M059J (cell line): ENCODE data around the gene ASAH2. TPM values are rescaled to one million over a fixed set of nuclear protein-coding genes. Genes with fewer than 3 reads are reported as not detected.
"Not testable (repeated sequence)": the region's sequence is repeated elsewhere in the genome, so short reads cannot be mapped to it uniquely, and the experiment has no call there.

Experiments
- DNase-seq: peaks from one replicate; pipeline ENCODE4 v3.0.0-alpha.2; 2012; ENCODE audit warnings: low read depth
- total RNA-seq: library from RNA; depleted of rRNA; stranded (reverse); fragments of >200 nt; shearing (Covaris generic); gene quantifications from 2 replicates; pipeline ENCODE4 v1.2.3, GENCODE V29; 2014; rRNA removed

Gene ASAH2
- total RNA-seq: 1.9 and 6.5 TPM in 2 replicates

- DNase-seq: no peak
These were observed at the start of gene ASAH2 for GRCh38 chr10:50251394-50251793. TSS of gene ASAH2 (minus strand) at chr10:50251516. CDS start at chr10:50248610, 2,906 bp downstream.

- no peak for DNase-seq
These were observed 48.8 kb upstream of the ASAH2 start for GRCh38 chr10:50299948-50300669.

DNA sequence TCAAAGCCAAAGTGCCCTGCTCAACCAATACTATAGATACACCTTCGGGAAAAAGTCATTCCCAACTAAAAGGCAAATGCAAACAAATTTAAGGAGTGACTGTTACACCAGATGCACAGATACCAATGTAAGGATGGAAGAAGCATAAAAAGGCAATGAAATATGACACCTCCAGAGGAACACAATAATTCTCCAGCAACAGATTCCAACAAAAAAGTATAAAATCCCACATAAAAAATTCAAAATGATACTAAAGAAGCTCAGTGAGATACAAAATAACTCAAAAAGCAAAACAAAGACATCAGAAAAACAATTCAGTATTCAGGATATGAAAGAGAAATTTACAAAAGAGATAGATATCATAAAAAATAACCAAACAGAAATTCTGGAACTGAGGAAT is 44.1 kb upstream of the ASAH2 start:
- no peak for DNase-seq

- DNase-seq: no peak
These were observed 43.3 kb upstream of the ASAH2 start for GRCh38 chr10:50294582-50294981.

- DNase-seq: no peak
These were observed 42.4 kb upstream of the ASAH2 start for GRCh38 chr10:50293513-50294313.

DNA sequence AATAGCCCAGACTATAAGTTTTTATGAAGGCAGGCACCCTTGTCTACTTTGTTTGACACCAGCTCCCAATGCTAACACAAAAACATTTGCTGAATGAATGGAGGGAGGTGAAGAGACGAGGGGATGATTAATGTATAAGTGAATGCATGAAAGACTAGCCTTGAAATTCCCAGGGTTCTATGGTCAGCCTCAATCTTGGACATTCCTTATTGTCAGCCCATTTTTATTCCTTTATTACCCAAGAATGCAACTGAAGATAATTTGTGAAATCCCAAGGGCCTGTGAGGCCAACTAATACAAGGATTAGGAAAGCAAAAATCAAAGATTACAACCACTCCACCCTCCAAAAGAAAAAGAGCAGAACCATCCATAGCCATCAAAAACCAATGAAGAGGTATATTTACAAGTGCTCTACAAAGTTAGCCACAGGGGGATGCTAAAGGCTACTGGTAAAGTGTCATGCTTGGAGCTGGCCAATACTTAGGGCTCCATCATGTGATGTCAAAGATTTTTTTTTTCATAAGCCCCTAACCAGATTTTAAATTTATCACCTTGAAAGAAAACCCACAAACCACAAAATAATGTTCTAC is 40.0 kb upstream of the ASAH2 start:
- peak; percentile 22 for DNase-seq

GRCh38 chr10:50289196-50289595 is 37.9 kb upstream of the ASAH2 start:
- no peak for DNase-seq

GRCh38 chr10:50286996-50287803 is 35.9 kb upstream of the ASAH2 start:
- DNase-seq: no peak

DNA sequence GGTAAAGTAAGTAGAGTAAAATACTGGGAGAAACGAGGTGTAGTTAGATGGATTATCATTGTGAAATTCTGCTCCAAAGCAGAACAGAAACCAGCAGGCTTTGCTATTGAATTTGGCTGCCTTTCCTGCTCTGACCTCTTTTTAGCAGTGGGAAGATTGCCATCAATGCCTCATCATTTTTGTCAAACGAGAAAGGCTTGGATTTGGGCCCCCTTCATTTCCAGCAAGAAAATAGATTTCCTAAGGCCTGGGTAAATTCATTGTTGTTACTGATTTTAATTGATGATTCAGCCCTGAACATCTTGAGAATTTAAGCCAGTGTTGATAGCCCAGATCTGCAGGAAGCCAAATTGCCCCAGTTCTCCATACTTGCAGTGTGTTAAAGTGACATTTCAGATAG is 35.2 kb upstream of the ASAH2 start:
- DNase-seq: no peak

GRCh38 chr10:50281967-50282522 is 30.7 kb upstream of the ASAH2 start:
- DNase-seq: no peak

GRCh38 chr10:50281210-50281966 is 30.1 kb upstream of the ASAH2 start:
- no peak for DNase-seq

DNA sequence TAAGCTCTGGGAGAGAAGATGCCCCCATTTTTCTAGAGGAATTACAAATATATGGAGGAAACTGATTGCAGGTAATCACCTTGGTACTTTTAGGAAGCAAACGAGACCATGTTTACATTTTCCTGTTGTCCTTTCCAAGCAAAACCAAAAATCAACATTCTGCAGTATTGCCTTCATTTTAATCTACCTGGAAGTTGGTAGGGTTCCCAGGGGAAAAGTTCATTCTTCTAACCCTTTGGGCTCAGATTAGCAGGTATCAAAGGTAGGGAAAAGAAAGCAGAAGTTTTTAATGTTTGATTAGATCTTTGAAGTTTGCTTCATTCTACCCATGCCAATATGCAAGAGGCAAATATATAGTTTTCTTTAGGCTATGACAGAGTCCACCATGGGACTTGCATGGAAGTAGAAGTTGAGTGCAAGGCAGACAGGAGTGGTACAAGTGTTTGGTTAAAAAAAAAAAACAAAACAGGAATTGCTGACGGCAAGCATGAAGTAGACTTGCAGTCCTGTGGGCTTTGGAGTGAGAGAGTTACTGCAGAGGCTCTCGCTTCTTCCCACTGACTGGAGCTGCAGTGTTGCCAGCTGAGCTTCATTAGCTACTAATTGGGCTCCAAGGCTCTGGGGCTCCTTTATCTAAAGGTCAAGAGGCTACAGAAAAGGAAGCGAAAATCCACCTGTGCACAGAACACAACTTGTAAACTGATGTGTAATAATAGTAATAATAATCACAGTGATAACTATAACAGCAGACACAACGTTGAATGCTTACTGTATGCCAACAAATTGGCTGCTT is 28.9 kb upstream of the ASAH2 start:
- DNase-seq: no peak

GRCh38 chr10:50279489-50279888 is 28.2 kb upstream of the ASAH2 start:
- peak; percentile 36 for DNase-seq

DNA sequence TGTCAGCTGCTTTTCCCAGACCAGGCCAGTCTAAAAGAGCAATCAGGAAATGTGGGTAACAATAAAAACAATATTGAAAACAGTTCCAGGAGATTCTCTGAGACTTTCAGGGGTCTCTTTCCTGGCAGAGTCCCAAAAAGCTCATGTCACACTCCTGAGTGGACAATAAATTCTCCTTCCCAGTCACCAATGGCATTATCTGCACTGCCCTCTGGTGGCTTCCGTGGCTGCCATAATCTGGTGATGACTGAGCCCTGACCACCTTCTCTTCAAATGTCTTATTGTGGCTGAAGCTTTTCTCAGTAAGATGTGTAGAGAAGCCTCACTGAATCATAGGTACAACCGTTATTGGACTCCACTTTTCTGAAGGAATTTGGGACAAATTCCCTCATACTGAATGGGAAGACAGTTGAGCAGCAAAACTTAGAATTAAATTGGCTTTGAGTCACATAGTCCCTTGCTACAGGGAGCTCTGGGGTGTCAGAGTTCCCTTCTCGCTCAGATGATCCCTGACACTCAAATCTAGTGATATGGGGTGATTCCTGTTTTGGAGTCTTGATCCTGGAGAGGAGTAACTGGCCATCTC is 24.4 kb upstream of the ASAH2 start:
- peak; percentile 34 for DNase-seq

DNA sequence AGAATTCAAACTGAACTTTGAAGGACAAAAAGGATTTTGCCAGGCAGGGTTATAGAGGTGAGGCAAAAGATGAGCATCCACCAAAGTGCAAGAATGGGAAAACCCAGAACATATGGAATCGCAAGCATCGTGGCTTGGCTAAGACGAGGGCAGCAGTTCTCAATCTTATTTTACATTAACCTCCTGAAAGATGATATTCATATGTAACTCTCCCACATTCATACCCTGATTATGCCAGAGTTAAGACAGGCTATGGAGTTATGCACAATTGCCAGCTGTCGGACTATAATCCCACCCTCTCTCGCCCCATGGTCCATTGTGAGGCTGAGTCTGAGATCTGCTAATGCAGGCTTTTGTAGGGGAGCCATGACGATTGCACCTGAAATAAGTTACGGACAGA is 21.2 kb upstream of the ASAH2 start:
- DNase-seq: no peak

DNA sequence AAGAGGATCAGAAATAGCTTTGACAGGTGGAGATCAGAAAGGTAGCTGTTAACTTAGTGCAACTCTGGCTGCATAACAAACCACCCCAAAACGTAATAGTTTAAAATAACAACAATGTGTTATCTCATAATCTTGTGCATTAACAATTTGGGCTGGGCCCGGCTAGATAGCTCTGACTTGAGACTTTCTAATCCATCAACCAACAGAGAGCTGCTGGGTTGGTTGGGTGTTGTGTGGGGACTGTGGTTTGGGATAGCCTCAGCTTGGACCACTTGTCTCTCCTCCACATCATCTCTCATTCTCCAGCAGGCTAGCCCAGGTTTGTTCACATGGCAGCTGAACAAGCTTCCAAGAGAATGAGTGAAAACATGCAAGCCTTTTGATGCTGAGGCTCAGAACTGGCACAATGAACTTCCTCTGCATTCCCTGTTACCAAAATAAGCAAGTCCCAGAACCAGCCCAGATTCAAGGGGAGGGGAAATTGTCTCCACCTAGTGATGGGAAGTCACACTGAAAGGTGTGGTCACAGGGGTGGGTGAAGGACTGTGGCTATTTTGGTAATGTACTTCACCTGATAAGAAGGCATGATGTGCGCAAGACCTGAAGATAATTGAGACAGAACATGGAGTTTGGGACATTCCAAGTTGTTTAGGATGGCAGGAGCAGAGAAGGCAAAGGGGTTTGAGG is 20.4 kb upstream of the ASAH2 start:
- DNase-seq: no peak

DNA sequence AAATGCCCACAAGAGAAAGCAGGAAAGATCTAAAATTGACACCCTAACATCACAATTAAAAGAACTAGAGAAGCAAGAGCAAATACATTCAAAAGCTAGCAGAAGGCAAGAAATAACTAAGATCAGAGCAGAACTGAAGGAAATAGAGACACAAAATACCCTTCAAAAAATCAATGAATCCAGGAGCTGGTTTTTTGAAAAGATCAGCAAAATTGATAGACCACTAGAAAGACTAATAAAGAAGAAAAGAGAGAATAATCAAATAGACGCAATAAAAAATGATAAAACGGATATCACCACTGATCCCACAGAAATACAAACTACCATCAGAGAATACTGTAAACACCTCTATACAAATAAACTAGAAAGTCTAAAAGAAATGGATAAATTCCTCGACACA is 16.6 kb upstream of the ASAH2 start:
- not testable (repeated sequence) for DNase-seq

DNA sequence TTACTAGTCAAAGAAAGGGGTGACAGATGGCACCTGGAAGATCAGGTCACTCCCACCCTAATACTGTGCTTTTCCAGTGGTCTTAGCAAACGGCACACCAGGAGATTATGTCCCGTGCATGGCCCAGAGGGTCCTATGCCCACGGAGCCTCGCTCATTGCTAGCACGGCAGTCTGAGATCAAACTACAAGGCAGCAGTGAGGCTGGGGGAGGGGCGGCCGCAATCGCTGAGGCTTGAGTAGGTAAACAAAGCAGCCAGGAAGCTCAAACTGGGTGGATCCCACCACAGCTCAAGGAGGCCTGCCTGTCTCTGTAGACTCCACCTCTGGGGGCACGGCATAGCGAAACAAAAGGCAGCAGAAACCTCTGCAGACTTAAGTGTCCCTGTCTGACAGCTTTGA is 11.3 kb upstream of the ASAH2 start:
- not testable (repeated sequence) for DNase-seq

DNA sequence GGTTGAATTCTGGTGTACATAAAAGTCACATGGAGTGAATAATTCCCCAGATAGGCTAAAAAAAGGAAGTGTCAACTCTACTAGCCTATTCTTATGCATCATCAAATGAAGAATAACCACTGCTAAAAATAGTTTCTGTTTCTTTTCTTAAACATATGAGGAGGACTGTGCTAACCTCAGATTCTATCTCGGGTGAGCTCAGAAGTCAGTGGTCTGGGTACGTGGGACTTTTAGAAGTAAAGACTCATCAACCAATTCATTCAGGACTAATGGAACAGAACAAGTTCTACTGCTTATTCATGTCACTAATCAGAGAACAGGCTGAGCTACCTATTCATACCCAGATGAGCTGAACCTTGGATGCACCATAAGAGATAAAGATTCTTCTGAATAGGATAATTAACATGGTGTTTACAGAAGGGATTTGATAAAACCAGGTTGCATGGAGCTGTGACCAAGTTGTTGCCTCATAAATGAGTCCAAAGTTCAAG is 9.5 kb upstream of the ASAH2 start:
- DNase-seq: peak; percentile 32
